22Rv1 (cell line): ENCODE results near the gene VMP1.

Source experiments
- H3K27ac ChIP-seq: fragments of 450-650 bp; 2 replicates; pipeline ENCODE4 v1.5.1; 2017
- ZFX ChIP-seq: fragments of 450-650 bp; IDR thresholded peaks from 2 replicates; pipeline ENCODE4 v1.6.1; 2017; ENCODE audit warnings: antibody characterized with exemption, borderline replicate concordance
- TF ChIP-seq, protein P1 (sequence below): fragments of 450-650 bp; IDR thresholded peaks from 2 replicates; pipeline ENCODE4 v1.5.1; 2017; ENCODE audit warnings: mild to moderate bottlenecking

VMP1 gene

DNA sequence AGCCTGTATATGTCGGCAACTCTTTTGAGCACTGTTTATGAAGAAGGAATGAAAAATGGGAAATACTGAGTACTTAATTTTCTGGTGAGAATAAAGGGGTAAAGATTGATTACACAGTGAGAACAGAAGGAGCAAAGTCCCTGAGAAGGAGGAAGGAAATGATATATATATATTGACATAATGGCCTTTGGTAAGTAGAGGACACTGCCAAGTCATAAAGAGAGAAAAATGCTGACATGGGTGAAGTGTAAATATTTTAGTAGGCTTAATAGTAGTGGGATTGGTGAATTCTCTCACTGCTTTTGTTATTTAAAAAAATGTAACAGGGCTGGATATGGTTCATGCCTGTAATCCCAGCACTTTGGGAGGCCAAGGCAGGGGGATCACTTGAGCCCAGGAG, 16.2 kb downstream of the VMP1 start:
- H3K27ac ChIP-seq = no peak overlapping the region
- TF ChIP-seq, protein P1, sequence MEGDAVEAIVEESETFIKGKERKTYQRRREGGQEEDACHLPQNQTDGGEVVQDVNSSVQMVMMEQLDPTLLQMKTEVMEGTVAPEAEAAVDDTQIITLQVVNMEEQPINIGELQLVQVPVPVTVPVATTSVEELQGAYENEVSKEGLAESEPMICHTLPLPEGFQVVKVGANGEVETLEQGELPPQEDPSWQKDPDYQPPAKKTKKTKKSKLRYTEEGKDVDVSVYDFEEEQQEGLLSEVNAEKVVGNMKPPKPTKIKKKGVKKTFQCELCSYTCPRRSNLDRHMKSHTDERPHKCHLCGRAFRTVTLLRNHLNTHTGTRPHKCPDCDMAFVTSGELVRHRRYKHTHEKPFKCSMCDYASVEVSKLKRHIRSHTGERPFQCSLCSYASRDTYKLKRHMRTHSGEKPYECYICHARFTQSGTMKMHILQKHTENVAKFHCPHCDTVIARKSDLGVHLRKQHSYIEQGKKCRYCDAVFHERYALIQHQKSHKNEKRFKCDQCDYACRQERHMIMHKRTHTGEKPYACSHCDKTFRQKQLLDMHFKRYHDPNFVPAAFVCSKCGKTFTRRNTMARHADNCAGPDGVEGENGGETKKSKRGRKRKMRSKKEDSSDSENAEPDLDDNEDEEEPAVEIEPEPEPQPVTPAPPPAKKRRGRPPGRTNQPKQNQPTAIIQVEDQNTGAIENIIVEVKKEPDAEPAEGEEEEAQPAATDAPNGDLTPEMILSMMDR = no peak
- TF ChIP-seq ZFX = no peak

DNA sequence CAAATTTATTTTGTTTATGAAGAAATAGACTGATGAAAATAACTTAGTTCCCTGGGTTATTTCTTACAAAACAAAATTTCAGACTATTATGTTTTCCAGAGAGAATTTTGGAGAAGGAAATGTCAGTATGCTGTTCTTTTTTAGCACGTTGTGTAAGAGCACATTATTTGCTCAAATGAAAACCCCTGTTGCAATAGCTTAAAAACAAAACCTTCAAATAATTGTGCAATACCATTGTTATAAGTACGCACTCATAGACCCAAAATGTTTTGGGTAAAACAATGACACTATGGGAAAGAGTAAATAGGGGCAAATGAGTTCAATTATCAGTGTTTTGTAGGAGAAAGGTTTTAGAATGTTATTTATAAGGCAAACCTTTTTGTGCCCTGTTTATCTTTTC, 18.2 kb downstream of the VMP1 start:
- TF ChIP-seq ZFX = no peak
- TF ChIP-seq, protein P1 = no peak
- no peak overlapping the region for H3K27ac ChIP-seq

DNA sequence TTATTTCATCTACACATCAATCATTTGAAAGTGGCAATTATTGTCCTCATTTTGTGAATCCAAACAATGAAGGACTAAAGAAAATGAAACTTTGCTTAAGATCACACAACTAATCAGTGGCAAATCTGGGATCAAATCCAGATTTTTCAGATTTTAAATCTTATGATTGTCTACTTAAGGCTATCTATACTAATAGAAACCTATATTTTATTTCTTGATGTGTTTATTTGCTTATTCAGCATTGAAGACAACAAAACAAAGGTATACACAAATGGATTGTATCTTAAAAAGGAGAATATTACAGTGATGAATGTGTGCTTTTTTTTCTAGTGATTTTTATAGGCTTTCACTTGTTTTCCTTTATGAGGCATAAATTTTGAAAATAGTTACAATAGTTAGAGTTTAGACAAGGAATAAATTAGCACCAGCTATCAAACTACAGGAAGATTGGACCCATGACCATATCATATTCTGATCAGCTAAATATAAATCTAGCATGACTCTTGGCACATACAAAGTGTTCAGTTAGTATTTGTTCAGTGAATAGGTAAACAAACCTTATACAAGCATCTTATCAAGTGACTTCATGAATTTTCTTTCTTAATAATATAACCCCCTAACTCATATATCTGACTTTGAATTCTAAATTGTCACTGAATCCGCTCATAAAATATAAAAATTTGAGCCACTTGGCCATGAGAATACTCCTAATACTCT, 20.5 kb downstream of the VMP1 start:
- H3K27ac ChIP-seq = no peak overlapping the region
- TF ChIP-seq ZFX = no peak
- TF ChIP-seq, protein P1 = no peak

DNA sequence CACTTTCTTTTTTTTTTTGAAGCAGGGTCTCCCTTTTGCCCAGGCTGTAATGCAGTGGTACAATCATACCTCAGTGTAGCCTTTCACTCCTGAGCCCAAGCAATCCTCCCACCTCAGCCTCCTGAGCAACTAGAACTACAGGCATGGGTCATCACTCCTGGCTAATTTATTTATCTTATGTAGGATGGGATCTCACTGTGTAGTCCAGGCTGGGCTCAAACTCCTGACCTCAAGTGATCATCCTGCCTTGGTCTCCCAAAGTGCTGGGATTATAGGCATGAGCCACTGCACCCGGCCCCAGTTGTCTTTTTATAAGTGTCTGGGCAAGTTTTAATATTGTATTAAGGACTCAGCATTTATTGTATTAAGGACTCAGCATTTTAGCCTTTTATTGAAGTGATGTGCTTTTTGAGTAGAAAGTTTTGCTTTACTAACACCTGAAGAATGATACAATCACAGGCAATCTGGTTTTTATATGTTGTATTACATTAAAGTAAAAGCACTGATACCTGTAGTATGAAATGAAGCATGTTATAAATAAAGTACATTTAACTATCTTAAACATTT, 22.9 kb downstream of the VMP1 start:
- no peak overlapping the region for H3K27ac ChIP-seq
- TF ChIP-seq, protein P1 = no peak
- no peak for TF ChIP-seq ZFX

DNA sequence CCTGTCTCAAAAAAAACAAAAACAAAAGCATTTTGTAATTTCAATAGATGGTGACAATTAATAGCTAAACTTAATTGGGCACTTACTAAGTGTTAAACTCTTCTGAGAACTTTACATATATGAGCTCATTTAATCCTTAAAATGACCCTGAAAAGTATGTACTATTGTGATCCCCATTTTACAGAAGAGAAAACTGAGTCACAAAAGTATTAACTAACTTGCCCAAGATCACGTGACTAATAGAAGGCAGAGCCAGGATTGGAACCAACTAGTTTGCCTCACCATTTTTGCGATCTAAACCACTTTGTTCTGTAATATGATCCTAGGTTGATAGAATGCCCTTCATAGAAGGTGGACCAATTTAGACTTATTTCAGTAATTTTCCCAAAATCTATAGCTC, 26.2 kb downstream of the VMP1 start:
- no peak overlapping the region for H3K27ac ChIP-seq

DNA sequence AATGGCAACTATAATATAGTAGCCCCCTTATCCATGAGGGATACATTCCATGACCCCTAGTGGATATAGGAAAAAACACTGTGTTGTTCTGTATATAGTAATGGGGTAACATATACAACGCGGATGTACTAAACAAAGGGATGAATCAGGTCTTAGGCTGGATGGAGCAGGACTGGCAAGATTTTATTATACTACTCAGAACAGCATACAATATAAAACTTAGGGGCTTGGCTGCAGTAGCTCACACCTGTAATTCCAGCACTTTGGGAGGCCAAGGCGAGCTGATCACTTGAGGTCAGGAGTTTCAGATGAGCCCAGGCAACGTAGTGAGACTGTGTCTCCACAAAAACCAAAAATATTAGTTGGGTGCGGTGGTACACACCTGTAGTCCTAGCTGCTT, 26.8 kb downstream of the VMP1 start:
- TF ChIP-seq, protein P1 = no peak
- TF ChIP-seq ZFX = no peak
- no peak overlapping the region for H3K27ac ChIP-seq

More for the DNA sequence above, 26.2 kb downstream of the VMP1 start:
- TF ChIP-seq, protein P1 = no peak
- TF ChIP-seq ZFX = no peak

DNA sequence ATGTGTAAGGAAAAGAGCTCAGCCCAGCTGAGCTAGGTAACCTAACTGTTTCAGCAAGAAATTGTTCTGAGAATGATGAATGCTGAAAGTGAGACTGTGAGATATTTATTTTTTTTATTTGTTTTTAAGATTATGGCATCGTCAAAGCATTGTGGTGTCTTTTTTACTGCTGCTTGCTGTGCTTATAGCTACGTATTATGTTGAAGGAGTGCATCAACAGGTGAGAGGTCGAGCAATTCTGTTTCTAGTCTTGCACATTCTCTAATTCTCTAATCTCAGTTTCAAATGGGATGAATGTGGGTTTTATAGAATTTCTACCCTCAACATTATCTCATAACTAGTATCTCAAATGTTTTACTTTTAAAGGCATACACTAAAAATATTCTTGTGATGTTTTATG, 29.9 kb downstream of the VMP1 start:
- TF ChIP-seq, protein P1 = no peak
- TF ChIP-seq ZFX = no peak
- no peak overlapping the region for H3K27ac ChIP-seq
